NCI-H128 (cell line): ENCODE results near the gene NRP2.

Experiments used
- DNase-seq: peaks from one replicate; lab custom pipeline; 2025; ENCODE audit not compliant: unreplicated experiment; lab: John Stamatoyannopoulos, UW

The NRP2 gene

GRCh38 chr2:205802065-205802464 lies 119.8 kb downstream of the NRP2 start:
- no peak for DNase-seq

GRCh38 chr2:205802941-205803340 lies 120.6 kb downstream of the NRP2 start:
- no peak for DNase-seq

- DNase-seq = no peak
Measured at GRCh38 chr2:205803500-205803899, 121.2 kb downstream of the NRP2 start.

GRCh38 chr2:205805136-205805535 lies 122.8 kb downstream of the NRP2 start:
- DNase-seq = no peak

- no peak for DNase-seq
Measured at GRCh38 chr2:205806143-205806905, 124.0 kb downstream of the NRP2 start.

GRCh38 chr2:205807229-205807628 lies 124.9 kb downstream of the NRP2 start:
- DNase-seq = no peak

GRCh38 chr2:205807758-205808157 lies 125.5 kb downstream of the NRP2 start:
- no peak for DNase-seq

GRCh38 chr2:205808486-205809121 lies 126.3 kb downstream of the NRP2 start:
- no peak for DNase-seq

- DNase-seq = no peak
Measured at GRCh38 chr2:205811387-205811786, 129.1 kb downstream of the NRP2 start.

GRCh38 chr2:205814039-205814364 lies 131.7 kb downstream of the NRP2 start:
- no peak for DNase-seq

GRCh38 chr2:205815673-205816072 lies 133.4 kb downstream of the NRP2 start:
- DNase-seq = no peak

GRCh38 chr2:205816268-205816667 lies 134.0 kb downstream of the NRP2 start:
- DNase-seq = no peak

- DNase-seq = no peak
Measured at GRCh38 chr2:205822579-205822978, 140.3 kb downstream of the NRP2 start.

- no peak for DNase-seq
Measured at GRCh38 chr2:205827809-205828365, 145.6 kb downstream of the NRP2 start.

- no peak for DNase-seq
Measured at GRCh38 chr2:205833864-205834263, 151.6 kb downstream of the NRP2 start.

- DNase-seq = no peak
Measured at GRCh38 chr2:205834796-205835195, 152.5 kb downstream of the NRP2 start.

- DNase-seq = no peak
Measured at GRCh38 chr2:205835251-205835791, 153.0 kb downstream of the NRP2 start.

GRCh38 chr2:205835923-205836322 lies 153.6 kb downstream of the NRP2 start:
- no peak for DNase-seq

GRCh38 chr2:205836477-205837221 lies 154.3 kb downstream of the NRP2 start:
- DNase-seq = no peak

GRCh38 chr2:205837663-205838062 lies 155.4 kb downstream of the NRP2 start:
- DNase-seq = no peak

GRCh38 chr2:205845446-205845845 lies 163.1 kb downstream of the NRP2 start:
- no peak for DNase-seq
